Measurements from ENCODE around the gene WDR46.

DNA sequence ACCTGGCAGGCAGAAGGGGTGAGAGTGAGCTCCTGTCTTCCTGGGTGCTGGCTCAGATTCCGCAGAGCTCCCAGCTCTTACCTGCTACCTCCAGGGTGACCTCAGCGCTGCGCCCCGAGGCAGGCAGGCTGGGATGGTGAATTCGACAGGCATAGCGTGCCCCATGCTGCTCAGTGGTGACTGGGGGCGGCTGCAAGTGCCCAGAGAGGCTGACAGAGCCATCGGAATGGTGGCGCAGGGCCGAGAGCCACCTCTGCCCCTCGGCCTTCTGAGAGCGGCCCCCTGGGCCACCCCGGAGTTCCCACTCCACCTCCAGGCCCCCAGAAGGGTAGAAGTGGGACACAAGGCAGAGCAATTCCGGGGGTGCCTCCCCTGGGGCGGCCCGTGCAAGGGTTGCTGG is 15.2 kb upstream of the WDR46 start:
- TF ChIP-seq JUND (IDR thresholded peaks at IDR 0.05) (no peak), EZH2phosphoT487 (IDR thresholded peaks at IDR 0.05; ENCODE audit: borderline replicate concordance) (no peak), YY1 (IDR thresholded peaks at IDR 0.05; ENCODE audit: extremely low read depth, insufficient replicate concordance, low read depth, low read length) (no peak), CEBPB (IDR thresholded peaks at IDR 0.05; ENCODE audit: low read depth) (no peak), EZH2 (IDR thresholded peaks at IDR 0.05) (no peak), SIN3A (IDR thresholded peaks at IDR 0.05; ENCODE audit: low read depth) (no peak), POLR2A (IDR thresholded peaks at IDR 0.05; ENCODE audit: borderline replicate concordance, extremely low read depth, insufficient read depth, insufficient read length) (no peak), RAD21 (IDR thresholded peaks at IDR 0.05; ENCODE audit: low read depth) (no peak), ATF3 (IDR thresholded peaks at IDR 0.05) (no peak), ELF1 (IDR thresholded peaks at IDR 0.05; ENCODE audit: borderline replicate concordance, low read depth) (no peak)
- TF ChIP-seq, protein P1, sequence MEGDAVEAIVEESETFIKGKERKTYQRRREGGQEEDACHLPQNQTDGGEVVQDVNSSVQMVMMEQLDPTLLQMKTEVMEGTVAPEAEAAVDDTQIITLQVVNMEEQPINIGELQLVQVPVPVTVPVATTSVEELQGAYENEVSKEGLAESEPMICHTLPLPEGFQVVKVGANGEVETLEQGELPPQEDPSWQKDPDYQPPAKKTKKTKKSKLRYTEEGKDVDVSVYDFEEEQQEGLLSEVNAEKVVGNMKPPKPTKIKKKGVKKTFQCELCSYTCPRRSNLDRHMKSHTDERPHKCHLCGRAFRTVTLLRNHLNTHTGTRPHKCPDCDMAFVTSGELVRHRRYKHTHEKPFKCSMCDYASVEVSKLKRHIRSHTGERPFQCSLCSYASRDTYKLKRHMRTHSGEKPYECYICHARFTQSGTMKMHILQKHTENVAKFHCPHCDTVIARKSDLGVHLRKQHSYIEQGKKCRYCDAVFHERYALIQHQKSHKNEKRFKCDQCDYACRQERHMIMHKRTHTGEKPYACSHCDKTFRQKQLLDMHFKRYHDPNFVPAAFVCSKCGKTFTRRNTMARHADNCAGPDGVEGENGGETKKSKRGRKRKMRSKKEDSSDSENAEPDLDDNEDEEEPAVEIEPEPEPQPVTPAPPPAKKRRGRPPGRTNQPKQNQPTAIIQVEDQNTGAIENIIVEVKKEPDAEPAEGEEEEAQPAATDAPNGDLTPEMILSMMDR (IDR thresholded peaks at IDR 0.05 in 2 of 3, conservative IDR thresholded peaks at IDR 0.05 in 1 of 3; ENCODE audit: borderline replicate concordance in 1 of 3, insufficient read depth in 1 of 3, low read depth in 2 of 3, low read length in 2 of 3), result no peak

Measured in HCT116 (cell line).